ENCODE measurements around the gene SMO. TPM values are rescaled to one million over a fixed set of nuclear protein-coding genes. Genes with fewer than 3 reads are reported as not detected.
A peak's percentile ranks its signal among the peaks of the same experiment; 100 is the strongest.

The SMO gene
- total and polyA plus RNA-seq, 9 of the 15 experiments (the other 6 are each of a cell fraction or from before 2014, with no cell fraction given) = 0.05 to 0.13 (median 0.10) TPM; not detected in 5

DNA sequence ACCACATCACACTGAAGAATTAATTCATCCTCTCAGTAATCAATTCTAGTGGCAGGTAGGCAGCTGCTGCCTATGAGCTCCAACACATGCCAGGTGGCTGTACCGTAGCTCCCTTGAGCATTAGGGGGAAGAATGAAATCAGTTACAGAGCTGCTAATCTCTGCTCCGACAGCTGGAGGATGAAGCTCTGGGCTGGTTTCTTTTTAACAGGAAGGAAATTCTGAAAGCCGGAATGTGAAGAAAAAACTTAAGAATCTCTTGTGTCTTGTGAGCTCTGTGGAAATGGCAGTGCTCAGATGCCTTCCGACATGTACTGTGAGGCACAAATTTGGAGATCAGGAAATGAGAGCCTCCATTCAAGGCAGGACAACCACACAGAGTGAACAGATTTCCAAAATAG, 33.6 kb downstream of the SMO start:
- FAIRE-seq (no peak), DNase-seq (ENCODE audit: extremely low read depth in 1 of 4, low spot score in 3 of 4) (no peak), ATAC-seq (no peak)
- in situ Hi-C loops (cut with MboI) = loop anchor here (5.0 kb wide), 1 partner anchor 250 kb away; no protein-coding TSS in a partner anchor
- no TSS peak for BruUV-seq (replicated peaks)
- no peaks in the 10 kb centered on the region for H4K20me1 ChIP-seq (replicated peaks; ENCODE audit: control insufficient read depth, insufficient read depth, low read length)
- H3K36me3 ChIP-seq (ENCODE audit: control insufficient read depth, insufficient read depth, low read length) = no peaks in the 10 kb centered on the region
- H3K27me3 ChIP-seq (ENCODE audit: control insufficient read depth in 2 of 2, insufficient read depth in 2 of 2, low read length in 2 of 2) = peaks cover 6 to 15% of the 10 kb centered on the region in 2 experiments; a peak in 1 of 5 replicates
- no peaks in the 10 kb centered on the region for H3K9me1 ChIP-seq (ENCODE audit: control insufficient read depth, insufficient read depth, low read length)
- H3K4me2 ChIP-seq (ENCODE audit: insufficient read depth, low read length) = no peak overlapping the region
- no peak overlapping the region for H3K27ac ChIP-seq (ENCODE audit: extremely low read depth, low read depth, low read length)
- H3K9me3 ChIP-seq (replicated peaks; ENCODE audit: control insufficient read depth, insufficient read depth, low read depth, low read length) = no peaks in the 10 kb centered on the region
- peaks cover 5 to 11% of the 10 kb centered on the region in 2 experiments; a peak in 4 of 5 replicates for H3K4me1 ChIP-seq (replicated peaks in 1 of 2; ENCODE audit: control insufficient read depth in 2 of 2, insufficient read depth in 2 of 2, low read length in 2 of 2)
- 0 out of 2 replicates have a peak, but pooled peaks have one; percentile 6 for TF ChIP-seq CBFA2T3 (IDR thresholded peaks at IDR 0.05)
- TF ChIP-seq GTF2E2 (tag; IDR thresholded peaks at IDR 0.05) = no peak
- H3K79me2 ChIP-seq (ENCODE audit: control insufficient read depth, insufficient read depth, low read length) = peaks cover 5% of the 10 kb centered on the region; the same call in 1 of the 3 replicates
- no peak overlapping the region for H3K4me3 ChIP-seq
- no peak overlapping the region for H3K9ac ChIP-seq (ENCODE audit: insufficient read depth in 1 of 2, low read depth in 2 of 2, low read length in 2 of 2)
- WGBS (ENCODE audit: insufficient coverage, low coverage, missing lambda C conversion rate) = 26% methylated on average over 4 of the region's 4 CpGs
- intact Hi-C loops (cut with micrococcal nuclease) = loop anchor here (10.0 kb wide), 1 partner anchor 603 kb away; no protein-coding TSS in a partner anchor
- H2AFZ ChIP-seq (ENCODE audit: low read depth, low read length) = no peak overlapping the region
- ChIA-PET CTCF (ENCODE audit: low intra/inter-chr PET ratio) (interaction anchor here (0.6 to 1.1 kb wide), 3 partner anchors 18 to 626 kb away, joined by 3 to 4 read pairs (median 4); no protein-coding TSS in a partner anchor), POLR2A (interaction anchor here (1.2 kb wide), 1 partner anchor 8 kb away, joined by 3 read pairs; no protein-coding TSS in a partner anchor)

All from K562 (cell line).